Hematopoietic multipotent progenitor cell treated with erythropoietin and hydrocortisone succinate and interleukin-3 and kit ligand, for 8 days (in vitro differentiated cells): ENCODE results near the gene ATP2B3.

Source experiments
- DNase-seq: peaks from one replicate; pipeline ENCODE4 v3.0.0-alpha.2; 2015

ATP2B3 gene

DNA sequence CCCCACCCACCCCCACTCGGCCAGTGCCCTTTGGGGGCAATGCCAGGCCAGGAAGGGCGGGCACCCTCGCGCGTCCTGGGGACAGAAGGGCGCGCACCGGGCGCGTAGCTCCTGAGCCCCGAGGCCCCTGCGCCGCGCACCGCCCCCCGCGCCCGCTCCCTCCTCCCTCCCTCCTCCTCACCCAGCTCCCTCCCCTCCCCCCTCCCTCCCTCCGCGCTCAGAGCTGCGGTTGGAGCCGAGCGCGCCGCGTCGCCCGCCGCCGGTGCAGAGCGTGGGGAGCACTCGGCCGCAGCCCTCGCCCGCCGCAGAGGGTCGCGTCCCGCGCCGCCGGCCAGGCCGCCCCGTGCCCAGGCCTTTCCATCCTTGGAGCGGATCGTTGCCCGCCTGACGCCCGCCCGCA is at the start of gene ATP2B3:
TSS of gene ATP2B3 (plus strand) at position 220 of the 400 bp plus-strand sequence. CDS start 18,606 bp downstream, outside the sequence.
- no peak for DNase-seq

DNA sequence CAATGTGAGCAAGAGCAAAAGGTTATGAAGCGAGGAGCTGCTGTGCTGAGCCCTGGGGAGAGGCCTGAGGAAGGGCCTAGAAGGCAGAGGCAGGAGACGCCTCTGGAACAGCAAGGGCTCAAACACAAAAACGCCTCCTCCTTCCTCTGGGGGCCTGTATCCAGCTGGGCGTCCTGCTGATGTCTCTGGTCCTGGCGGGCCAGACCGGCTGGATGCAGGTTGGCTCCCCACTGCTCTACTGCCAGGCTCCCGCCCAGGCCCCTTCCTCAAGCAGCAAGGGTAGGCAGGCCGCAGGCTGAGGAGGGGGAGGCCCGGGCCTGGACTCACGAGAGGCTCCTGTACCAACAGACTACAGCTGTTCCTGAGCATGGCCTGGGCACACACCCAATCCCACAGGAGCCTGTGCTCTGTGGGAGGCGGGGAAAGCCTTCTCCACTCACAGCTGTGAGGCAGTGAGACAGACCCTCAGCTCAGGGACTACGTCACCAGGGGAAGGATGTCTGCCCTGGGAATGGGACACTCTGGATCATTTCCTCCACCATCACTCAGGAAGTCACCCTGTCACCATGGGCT is 49.3 kb upstream of the ATP2B3 start:
- DNase-seq, result no peak

DNA sequence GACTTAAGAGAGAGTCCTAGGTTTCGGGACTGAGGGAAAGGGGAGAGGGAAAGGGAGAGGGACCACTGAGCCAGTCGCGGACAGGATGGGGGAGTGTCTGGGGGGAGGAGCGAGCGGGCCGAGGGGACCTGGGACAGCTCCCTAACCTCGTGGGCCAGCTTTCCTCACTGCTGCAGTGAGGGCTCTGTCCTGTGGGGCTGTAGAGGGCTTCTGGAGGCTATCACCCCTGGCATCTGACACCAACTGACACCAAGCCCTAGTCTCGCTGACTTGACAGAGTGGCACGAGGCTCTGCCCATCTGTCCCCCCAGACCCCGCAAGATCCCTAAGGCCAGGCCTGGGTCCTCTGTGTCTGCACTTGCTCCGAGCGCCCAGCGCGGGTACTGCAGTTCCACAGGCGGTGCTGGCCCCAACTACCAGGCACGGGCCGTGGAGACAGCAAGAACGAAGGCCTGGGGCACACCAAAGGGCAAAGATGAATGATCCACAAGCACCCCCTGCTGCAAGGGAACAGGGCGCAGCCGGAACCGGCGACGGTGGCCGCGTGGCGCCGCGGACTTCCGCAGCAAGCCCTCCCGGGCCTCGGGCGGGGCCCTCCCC is 47.5 kb upstream of the ATP2B3 start:
- peak; percentile 47 for DNase-seq

DNA sequence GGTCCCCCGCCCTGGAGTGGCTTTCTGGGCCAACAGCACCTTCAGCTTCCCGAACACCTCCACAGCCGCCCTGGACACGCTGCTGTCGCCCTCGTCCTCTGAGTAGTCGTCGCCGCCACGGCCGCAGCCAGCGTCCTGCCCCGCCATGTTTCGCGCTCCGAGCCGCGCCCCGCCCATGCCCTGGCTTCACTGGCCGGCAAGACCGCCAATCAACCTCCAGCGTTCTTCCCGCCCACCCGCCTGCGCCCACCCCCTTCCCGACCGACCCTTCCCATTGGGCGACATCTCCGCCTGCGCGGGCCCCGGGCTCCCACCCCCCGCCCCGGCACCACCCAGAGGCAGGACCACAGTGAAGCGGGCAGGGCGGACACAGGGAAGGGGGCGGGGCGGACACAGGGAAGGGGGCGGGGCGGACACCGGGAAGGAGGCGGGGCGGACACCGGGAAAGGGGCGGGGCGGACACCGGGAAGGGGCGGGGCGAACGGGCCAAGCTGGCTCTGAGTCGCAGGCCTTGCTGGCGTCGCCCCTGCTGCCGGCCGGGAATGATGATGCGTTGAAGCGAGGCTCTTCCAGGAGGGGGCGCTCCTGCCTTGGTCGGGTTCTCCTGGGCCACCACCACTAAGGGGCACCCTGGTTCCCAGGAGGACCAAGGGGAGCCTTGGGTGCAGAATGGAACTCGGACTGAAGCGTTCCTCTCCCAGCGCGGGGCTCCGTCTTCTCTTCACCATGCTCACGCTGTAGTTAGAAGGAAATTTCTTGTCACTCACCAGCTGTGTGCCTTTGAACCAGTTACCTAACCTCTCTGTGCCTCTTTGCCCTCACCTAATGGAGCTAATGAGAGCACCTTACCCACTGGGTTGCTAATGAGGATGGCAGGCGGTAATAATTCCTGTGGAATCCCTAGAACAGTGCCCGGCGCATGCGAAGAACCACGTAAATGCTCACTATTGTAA is 46.8 kb upstream of the ATP2B3 start, which contains the start of gene HAUS7:
TSS of gene HAUS7 (minus strand) at position 166 of the 953 bp plus-strand sequence. CDS start at position 147, 19 bp downstream.
- DNase-seq, result peak; percentile 84

DNA sequence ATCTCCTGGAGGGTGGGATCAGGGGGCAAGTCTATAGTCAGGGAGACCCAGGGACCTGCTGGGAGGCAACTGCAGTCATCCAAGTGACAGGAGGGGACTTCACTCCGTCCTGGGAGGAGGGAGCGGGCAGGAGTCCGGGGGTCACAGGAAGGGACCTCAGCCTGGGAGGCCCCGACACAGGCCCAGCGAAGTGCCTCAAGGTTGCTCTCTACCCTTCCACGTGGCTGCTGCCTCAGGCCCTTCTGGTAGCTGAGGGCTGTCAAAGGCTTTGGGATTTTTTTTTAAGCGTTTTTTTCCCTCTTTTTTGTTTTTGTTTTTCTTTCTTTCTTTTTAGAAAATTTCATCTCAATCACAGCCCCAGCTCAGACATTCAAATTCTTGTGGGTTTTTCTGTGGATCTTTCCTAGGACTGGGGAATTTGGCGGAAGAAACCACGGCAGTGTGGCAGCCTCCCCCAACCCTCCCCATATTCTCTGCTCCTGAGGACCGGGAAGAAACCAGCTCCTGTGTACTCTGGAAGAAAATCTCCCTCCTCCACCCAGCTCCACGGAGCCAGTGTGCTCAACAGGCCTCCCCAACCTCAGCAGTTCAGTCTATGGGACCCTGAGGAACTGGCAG is 45.7 kb upstream of the ATP2B3 start:
- no peak for DNase-seq

DNA sequence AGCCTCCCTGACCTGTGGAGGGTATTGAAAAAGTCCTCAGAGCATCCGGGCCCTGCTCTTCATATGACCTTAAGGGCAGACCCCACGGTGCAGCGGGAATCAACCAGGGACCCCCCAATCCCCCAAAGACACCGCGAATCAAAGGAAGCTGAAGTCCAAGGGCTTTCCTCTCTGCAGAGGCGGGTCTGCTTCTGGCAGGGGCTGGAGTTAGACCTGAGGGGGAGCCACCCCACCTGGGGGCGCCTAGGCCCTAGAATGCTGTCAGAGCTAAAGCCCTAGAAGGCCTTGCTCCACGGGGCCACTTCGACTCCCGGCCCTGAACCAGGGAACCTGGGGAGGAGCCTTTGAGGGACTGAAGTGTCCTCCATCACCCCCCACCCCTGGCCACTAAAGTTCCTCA is 44.3 kb upstream of the ATP2B3 start:
- DNase-seq, result no peak

DNA sequence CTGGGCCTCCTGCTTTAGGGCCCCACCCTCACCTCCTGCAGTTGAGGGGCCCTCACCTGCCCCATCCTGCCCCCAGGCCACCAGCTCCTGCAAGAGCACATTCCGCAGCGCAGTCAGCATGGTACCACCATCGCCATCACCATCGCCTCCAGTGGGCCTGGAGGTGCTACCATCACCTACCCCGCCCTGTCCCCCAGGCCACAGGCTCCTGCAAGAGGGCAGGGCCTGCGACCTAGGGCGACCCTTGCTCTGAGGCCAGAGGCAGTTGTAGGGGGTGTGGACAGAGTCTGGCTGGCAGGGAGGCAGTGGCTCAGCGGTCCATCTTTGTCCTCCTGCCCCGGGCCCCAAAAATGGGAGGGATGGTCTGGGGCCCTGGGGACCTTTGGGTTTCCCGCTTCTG is 43.2 kb upstream of the ATP2B3 start:
- DNase-seq, result no peak

DNA sequence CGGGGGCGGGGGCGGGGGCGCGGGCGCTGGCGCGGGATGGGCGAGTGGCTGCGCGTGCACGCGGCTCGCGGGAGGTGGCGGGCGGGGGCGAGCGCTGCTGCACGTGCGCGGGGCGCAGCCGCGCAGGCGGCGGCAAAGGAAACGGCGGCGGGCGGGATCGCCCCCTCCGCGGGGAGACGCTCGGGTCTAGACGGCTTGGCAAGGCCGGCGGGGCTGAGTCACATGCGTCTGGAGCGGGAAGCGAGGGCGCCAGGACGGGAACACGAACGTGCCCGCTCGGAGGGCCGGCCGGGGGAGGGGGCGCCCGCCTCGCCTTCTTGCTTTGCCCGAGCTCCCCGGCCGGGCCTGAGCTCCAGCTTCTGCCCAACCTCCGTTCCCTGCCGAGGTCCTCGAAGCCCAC is 42.7 kb upstream of the ATP2B3 start:
- DNase-seq, result peak; percentile 1

DNA sequence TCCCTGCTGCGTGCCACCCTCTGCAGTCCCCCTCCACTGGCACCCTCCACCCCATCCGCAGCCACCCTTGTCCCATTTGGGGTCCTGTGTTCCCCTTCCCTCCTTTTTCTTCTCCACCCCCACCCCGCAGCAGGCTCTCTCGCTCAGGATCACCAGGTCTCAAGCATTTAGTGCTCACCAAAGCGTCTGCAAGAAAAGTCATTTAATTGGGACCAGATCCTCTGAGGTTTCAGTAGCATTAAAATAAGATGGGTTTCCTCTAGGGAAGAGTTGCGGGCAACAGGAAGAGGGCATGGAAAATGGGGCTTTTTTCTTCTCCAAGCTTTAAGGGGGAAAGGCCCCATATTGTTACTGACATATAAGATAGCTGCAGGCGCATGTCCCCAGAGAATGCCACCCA is 42.2 kb upstream of the ATP2B3 start:
- DNase-seq, result no peak

DNA sequence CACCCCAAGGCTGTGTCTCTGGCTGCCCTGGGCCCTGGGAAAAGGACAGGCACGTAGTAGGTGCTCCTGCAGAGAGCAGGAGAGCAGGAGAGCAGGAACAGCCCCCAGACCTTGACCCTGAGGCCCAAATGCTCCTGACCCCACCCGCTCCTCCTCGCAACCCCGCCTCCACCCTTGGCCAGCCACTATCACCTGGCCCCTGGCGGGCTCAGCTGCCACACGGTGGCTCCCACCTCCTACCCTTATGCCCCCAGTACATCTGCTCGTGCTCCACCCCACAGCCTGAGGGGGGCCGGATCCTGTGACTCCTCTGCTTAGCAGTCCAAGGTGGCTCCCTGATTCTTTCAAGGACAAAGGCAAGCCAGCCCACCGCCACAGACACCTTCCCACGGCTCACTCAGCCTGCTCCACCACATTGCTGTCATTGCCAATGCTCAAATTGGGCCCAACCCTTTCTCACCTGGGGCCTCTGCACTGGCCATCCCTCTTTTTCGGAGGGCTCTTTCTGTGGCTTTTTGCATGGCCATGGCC is 41.6 kb upstream of the ATP2B3 start:
- DNase-seq, result no peak

DNA sequence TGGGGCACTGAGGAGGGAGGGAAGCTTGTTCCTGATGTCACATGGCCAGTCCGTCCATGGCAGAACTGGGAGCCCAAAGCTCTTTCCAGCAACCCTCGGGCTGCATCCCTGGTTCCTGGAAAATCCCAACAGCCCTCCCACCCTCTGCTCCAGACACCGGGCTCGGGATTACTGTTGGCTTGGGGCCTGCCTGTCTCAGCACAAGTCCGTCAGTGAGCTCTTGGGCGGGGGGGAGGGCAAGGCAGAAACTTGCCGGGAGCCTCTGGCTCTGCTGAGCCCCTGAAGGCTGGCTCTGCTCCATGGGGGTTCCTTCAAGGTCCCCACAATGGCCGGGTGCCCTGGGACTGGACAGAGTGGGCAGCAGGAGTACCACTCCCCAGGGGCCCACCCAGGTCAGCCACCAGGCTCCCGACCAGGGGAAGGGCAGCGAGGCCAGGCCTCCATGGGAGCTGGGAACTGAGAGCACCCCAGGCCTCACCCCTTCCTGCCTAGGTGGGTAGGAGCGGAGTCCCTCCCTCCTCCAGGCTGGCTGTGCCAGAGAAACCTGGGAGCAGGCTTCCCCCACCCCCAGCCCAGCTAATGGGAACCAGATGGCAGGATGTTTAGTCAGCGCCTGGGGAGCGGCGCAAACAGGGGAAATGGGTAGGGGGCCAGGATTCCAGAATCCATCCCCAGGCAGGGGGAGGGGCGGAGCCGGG is 40.6 kb upstream of the ATP2B3 start:
- DNase-seq, result no peak

DNA sequence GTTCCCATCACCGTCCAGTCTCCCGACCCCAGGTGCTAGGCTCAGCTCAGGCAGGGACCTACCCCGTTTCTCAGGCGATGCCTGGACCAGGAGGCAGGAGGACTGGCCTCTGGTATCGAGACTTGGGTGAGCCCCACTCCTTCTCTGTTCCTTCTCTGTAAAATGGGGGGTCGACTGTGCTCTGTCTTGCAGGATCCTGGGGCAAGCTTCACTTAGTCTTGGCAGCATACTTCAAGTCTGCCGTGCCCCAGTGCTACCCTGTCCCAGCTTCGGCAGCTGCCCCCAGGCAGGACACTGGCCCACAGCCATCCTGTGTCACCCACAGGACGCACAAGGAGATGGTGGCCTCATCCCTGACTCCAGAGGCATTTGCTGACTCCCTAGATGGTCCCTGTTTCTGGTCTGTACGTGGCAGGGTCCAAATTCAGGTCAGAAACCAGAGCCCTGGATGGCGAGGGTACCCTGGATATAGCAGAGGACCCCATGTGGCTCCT is 40.0 kb upstream of the ATP2B3 start:
- DNase-seq, result no peak

DNA sequence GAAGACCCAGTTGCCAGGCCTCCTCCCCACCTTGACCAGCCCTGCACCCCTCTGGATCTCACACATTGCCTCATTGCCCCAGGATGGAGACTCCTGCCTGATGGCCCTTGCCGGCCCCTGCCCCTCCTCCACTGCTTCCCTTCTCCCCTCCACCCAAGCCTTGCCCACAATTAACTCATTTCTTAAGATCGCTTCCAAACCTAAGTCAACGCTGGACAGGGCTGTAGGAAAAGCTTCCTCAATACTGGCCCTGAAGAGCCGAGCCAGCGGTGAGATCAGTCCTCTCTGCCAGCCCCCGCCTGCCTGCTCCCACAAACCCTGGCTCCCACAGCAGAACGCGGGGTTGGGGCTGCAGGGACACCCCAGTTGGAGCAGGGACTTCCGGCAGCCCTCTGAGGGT is 39.5 kb upstream of the ATP2B3 start:
- DNase-seq, result no peak

DNA sequence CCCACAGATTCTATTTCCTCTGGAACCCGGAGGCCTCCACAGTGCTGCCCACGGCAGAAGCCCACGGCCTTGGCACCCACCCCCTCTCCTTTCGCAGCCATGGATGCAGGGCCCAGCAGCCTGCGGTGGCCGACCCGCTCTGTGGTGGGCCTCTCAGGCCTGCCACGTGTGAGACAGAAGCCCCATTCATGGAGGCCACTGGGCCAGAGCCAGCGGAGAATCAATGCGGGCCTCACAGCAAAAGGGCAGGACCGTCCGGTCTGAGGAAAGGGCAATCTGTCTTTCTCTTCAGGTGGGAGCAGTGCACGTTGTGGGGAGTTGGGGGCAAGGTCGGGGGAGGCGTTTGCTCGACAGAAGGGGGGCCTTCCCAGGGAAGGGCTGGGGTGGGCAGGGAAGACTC is 38.7 kb upstream of the ATP2B3 start:
- DNase-seq, result no peak

DNA sequence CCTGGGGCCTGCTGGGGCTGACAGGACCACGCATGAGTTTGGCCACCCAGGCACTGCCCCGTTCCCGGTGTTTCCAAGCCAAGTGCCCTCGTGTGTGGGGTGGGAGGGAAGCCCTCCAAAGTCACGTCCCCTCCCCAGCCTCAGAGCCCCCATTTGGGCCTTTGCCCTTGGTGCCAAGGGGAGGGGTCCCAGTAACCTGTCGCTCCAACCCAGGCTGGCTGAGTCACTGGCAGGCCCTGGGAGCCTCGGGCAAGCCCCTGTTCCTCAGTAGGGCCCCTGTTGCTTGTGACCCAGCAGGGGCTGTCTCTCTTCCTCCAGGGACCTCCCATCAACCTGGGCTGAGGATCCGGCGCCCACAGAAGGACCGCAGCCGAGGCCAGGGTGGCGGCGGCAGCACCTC is 36.4 kb upstream of the ATP2B3 start:
- DNase-seq, result no peak

DNA sequence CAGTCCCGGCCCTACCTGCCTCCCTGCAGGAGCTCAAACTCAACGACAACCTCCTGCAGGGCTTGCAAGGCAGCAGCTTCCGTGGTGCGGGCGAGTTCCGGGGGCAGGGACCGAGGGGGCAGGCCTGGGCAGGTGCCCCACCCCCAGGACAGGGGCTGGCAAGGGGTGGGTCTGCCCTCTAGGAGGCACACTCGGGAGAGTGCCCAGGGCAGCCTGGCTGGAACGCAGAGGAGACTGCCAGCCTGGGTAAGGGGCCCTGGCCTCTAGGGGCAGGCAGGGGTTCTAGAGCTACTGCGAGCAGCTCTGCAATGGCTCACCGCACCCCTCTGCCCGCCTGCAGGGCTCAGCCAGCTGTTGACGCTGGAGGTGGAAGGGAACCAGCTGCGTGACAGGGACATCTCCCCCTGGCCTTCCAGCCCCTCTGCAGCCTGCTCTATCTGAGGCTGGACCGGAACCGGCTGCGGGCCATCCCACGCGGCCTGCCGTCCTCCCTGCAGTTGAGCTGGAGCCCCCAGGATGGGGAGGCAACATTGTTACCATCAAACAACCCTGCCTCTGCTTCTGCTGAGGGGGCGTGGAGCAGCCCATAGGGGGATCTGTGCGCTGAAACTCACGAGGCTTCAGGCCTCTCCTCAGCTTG is 34.9 kb upstream of the ATP2B3 start:
- no peak for DNase-seq

DNA sequence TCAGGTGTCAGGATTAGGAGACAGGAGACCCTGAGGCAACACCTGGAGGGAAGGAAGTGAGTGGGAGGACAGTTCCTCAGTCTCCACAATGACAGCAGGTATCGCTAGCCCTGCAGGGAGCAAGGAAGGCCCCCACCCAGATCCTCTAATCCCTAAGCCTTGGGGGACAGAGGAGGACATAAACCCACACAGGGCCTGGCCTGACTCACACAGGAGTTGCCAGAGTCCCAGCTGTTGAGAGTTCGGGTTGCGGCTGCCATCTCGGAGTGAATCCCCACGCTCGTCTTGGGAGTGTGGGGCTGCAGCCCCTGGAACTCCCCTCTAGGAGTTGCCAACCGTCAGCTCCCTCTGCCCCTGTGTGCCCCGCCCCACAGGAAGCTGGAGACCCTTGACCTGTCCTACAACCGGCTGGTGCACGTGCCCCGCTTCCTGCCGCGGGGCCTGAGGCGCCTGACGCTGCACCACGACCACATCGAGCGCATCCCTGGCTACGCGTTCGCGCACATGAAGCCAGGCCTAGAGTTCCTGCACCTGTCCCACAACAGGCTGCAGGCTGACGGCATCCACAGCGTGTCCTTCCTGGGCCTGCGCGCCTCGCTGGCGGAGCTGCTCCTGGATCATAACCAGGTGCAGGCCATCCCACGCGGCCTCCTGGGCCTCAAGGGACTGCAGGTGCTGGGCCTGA is 31.9 kb upstream of the ATP2B3 start:
- DNase-seq, result no peak

DNA sequence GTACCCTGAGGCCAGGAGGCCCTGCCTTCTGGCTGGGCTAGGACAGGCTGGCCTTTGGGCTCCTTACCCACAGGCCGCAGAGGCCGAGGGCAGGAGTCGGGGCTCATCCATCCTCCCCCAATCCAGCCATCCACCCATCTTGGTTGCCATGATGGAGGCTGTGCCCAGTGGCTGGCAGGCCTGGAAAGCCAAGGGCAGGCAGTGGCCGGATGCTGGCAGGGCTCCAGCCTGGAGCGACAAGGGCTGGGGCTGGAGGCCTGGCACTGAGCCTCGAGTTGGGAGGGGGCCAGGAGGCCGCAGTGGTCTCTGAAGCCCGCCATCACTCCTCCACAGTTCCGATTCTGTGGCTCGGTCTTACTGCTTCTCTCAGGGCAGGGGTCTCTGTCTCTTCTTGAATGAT is 31.3 kb upstream of the ATP2B3 start:
- DNase-seq, result no peak

DNA sequence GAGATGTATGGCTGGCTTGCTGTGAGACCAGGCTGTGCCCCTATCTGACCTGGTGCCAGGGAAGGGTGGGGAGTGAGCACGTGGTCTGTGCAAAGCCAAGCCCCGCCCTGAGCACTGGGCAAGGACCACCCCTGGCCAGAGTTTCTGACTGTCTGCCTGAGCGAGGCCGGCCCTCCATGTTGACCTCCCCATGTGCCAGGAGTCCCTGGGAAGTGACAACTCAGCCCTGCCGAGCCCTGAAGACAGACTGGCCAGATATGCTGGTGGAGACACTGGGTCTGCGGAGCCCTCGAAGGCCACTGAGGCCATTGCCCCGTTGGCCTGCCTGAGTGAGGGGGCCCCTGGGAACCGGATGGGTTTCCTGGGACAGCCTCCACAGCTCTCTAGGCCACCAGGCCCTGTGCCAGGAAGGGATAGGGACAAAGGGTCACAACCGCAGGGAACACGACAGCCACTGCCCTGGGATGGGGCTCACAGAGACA is 29.8 kb upstream of the ATP2B3 start:
- DNase-seq, result no peak

DNA sequence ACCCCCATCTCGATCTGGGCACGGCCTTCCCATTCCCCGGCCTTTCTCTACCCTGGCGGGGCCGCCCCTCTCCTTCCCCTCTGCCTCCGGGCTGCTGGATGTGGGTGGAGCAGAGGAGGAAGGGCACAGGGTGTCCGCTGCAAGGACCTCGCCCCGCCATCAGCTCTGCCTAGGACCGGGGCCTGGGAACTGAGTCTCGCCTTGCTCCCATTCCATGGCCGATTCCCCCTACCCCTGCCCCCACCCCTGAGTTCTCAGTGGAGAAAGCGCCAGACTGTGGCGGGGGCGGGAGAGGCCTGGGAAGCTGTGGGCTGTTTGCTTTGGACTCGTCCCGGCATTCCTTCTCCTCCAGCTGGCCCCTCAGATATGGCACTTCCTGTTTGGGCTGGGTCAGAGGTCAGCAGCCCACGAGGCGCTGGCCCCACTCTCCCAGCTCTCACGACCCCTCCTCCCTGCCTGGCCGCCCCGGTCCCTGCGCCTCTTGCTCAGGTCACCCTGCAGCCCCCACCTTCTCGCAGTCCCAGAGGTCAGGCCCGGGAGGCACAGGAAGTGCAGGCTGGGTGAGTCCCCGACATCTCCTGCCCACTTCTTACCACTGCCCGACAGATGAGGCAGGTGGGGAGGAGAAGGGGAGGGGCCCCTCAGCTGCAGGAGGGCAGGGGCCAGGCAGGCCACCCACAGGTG is 29.1 kb upstream of the ATP2B3 start:
- no peak for DNase-seq
